Measurements from ENCODE around the gene PTPRJ.

Gene PTPRJ

GRCh38 chr11:47969401-47969800 is 11.0 kb upstream of the PTPRJ start:
- DNase-seq = no peak

GRCh38 chr11:47971501-47971900 is 8.9 kb upstream of the PTPRJ start:
- DNase-seq = no peak

- DNase-seq = no peak
Observed at GRCh38 chr11:47973173-47973572, 7.2 kb upstream of the PTPRJ start.

- DNase-seq = no peak
Observed at GRCh38 chr11:47976931-47977330, 3.4 kb upstream of the PTPRJ start.

GRCh38 chr11:47977623-47978022 is 2.7 kb upstream of the PTPRJ start:
- no peak for DNase-seq

- no peak for DNase-seq
Observed at GRCh38 chr11:47979378-47980087, 826 bp upstream of the PTPRJ start.

GRCh38 chr11:47980907-47981621 is 705 bp downstream of the PTPRJ start:
- DNase-seq = peak; percentile 35

- no peak for DNase-seq
Observed at GRCh38 chr11:47981667-47982404, 1.5 kb downstream of the PTPRJ start.

- DNase-seq = no peak
Observed at GRCh38 chr11:47982616-47983015, 2.3 kb downstream of the PTPRJ start.

GRCh38 chr11:47983464-47984397 is 3.4 kb downstream of the PTPRJ start:
- peak; percentile 34 for DNase-seq

- DNase-seq = no peak
Observed at GRCh38 chr11:47986219-47986618, 5.9 kb downstream of the PTPRJ start.

- DNase-seq = no peak
Observed at GRCh38 chr11:47986742-47987141, 6.4 kb downstream of the PTPRJ start.

GRCh38 chr11:47987310-47987709 is 7.0 kb downstream of the PTPRJ start:
- DNase-seq = no peak

GRCh38 chr11:47987781-47988180 is 7.4 kb downstream of the PTPRJ start:
- DNase-seq = no peak

- DNase-seq = no peak
Observed at GRCh38 chr11:47989779-47990178, 9.4 kb downstream of the PTPRJ start.

- DNase-seq = no peak
Observed at GRCh38 chr11:47991266-47991830, 11.0 kb downstream of the PTPRJ start.

- DNase-seq = no peak
Observed at GRCh38 chr11:47991894-47992293, 11.5 kb downstream of the PTPRJ start.

GRCh38 chr11:47992959-47993820 is 12.8 kb downstream of the PTPRJ start:
- DNase-seq = peak; percentile 63

- no peak for DNase-seq
Observed at GRCh38 chr11:47994417-47994816, 14.1 kb downstream of the PTPRJ start.

- DNase-seq = no peak
Observed at GRCh38 chr11:47995360-47995769, 15.0 kb downstream of the PTPRJ start.
